ENCODE results near the gene GLRX2.
"Not testable (repeated sequence)": the region's sequence is repeated elsewhere in the genome, so short reads cannot be mapped to it uniquely, and the experiment has no call there.

The GLRX2 gene

GRCh38 chr1:193060938-193061337 is 44.3 kb downstream of the GLRX2 start:
- no peak for DNase-seq

DNA sequence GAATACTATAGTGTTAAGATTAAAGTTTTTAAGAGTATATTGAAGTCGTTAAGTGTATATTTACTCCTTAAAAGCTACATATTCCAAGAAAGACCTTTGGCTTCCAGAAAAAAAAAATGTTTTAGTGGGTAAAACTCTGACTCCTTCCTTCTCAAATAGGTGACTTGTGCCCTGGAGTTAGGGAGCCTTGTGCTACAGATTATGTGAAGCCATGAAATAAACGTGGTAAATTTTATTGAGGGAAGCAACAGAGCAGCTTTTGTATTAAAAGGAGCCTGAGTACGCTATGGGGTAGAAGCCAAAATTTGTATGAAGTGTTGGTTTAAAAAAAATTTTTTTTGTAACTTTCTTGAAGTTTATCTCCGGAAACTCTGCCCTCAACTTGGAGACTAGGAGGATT is 44.8 kb downstream of the GLRX2 start:
- no peak for DNase-seq

- DNase-seq: no peak
Observed at GRCh38 chr1:193060115-193060403, 45.2 kb downstream of the GLRX2 start.

DNA sequence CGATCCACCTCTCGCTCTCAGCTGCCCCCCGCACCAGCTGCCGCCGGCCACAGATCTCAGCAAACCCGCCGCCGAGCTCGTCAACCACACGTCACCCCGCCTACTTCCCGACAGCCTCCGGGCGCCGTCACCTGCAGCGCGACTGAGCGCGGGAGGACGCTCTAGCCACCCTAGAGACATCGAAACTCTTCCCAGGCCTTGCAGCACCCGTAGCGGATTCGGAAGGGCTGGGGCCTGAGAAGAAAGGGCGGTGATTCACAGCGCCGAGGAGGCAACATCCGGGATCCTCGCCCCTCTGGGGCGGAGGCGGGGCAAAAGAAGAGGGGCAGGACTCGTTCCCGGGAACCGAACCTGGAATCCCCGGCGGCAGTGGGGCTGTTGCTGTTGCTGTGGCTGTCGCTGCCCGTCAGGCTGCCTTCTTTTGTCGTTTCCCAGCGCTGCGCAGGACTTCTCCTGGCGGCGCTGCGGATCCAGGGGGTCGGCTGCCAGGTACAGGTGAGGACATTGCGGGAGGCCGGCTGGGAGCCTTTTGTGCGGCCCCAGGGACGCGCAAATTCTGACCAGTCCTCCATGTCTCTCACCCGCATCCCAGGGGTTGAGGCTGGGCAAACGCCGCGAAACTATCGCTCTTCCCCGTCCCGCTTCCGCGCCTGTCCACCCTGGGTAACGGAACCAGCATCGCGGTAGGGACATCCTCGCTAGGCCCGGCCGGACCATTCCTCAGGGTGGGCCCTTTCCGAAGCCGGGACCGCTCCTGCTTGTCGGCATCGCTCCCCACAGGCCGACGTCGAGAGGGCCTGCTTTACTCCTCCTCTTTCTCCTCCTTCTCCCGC is 45.7 kb downstream of the GLRX2 start, which contains the start of the genes RO60 and UCHL5:
Gene RO60, plus strand, starts transcription at position 331 of the 833 bp plus-strand sequence. CDS start 9,443 bp downstream, outside the sequence.
Gene UCHL5, minus strand, starts transcription at position 79 of the 833 bp plus-strand sequence. CDS start 100 bp downstream, outside the sequence.
- DNase-seq: peak; percentile 94

- DNase-seq: no peak
Observed at GRCh38 chr1:193058529-193059281, 46.5 kb downstream of the GLRX2 start.

DNA sequence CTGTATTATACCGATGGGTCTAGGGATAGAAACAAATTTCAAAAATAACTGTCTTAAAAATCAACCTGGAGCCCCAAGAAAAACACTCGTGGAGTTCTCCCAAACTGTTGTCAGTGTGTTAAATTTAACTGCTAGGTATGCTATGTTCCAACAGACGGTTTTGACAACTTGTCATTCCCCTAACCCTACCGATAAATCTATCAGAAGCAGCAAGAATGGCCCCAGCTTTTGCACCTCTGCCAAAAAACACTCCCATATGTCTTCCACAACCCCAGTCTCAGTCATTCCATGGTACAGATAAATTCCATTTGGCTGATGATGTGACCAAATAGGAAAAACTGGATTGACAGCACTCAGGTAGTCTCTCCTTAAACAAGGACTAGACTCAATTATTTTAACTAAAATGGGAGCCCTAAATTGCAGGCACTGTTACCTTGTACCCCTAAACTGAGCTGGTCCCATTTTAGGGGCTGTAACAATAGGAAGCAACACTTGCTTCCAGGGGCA is 51.0 kb downstream of the GLRX2 start:
- no peak for DNase-seq

- DNase-seq: not testable (repeated sequence)
Observed at GRCh38 chr1:193048913-193049312, 56.3 kb downstream of the GLRX2 start.

Measured in T1000 (cell line).